LNCaP clone FGC (cell line): ENCODE results near the gene SASH1.

Experiments
- DNase-seq: peaks from one replicate; pipeline ENCODE4 v3.0.0-alpha.2; 2011; ENCODE audit warnings: low read depth
- H3K4me3 ChIP-seq: 2 replicates; pipeline ENCODE4 v1.5.1; 2011; ENCODE audit warnings: mild to moderate bottlenecking, low read depth, low read length, control low read depth
- CTCF ChIP-seq: IDR thresholded peaks from 2 replicates; pipeline ENCODE4 v1.5.1; 2012; ENCODE audit warnings: mild to moderate bottlenecking; ENCODE audit not compliant: control insufficient read depth, insufficient read depth; ENCODE audit errors: extremely low read depth

The SASH1 gene

DNA sequence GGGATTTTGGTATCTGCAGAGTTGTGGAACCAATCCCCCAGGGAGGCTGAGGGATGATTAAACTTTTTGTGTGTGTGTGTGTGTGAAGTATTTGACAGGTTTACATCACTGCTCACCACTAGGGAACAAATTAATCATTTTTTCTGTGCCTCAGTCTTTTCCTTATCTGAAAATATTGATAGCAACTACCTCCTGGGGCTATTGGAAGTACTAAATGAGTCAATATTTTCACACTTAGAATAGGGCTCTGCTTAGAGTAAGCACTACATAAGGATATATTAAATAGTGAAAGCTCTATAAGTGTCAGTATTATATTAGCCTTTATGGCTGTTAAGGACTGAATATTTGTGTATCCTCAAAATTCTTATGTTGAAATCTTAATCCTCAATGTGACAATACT, 249.0 kb downstream of the SASH1 start:
- TF ChIP-seq CTCF, result no peak
- H3K4me3 ChIP-seq, result no peak overlapping the region
- DNase-seq, result no peak

GRCh38 chr6:148593130-148593812, 250.6 kb downstream of the SASH1 start:
- no peak for DNase-seq
- no peak overlapping the region for H3K4me3 ChIP-seq
- no peak for TF ChIP-seq CTCF

DNA sequence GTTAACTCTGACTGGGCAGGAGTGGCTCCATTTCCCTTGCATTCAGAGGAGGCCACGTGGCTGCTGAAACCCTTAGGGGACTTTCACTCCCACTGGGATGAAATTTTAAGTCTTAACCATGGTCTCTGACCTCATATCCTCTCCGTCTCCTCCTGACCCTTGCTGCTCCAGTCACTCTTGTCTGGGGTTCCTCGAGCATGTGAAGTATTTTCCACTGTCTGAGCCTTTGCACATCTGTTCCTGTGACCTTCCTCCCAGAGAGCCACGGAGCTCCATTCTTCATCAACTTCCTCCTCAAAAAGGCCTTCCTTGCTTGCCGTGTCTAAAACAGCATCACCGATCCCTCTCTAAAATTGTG, 251.2 kb downstream of the SASH1 start:
- H3K4me3 ChIP-seq, result no peak overlapping the region
- no peak for DNase-seq
- no peak for TF ChIP-seq CTCF

- H3K4me3 ChIP-seq, result no peak overlapping the region
- TF ChIP-seq CTCF, result no peak
Measured at GRCh38 chr6:148595550-148595949, 252.9 kb downstream of the SASH1 start.

DNA sequence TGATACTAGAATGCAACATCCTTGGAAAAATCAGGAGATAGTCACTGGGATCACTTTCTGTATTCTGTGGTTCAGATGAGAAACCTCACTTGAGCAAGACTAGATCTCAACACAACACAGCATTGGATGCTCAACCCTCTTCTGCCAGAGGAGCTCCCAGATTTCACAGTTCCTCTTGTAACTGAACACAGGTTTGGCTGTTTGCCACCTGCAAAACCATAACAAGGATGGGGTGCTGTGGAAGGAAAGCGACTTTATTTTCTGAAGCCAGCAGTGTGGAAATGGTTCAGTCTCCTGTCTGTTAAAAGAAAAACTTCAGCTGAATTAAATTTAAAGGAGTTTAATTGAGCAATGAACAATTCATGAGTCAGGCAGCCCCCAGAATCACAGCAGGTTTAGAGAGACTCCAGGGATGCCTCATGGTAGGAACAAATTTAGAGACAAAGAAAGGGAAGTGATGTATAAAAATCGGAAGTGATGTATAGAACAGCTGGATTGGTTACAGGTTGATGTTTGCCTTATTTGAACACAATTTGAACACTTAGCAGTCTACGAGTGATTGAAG, 254.3 kb downstream of the SASH1 start:
- no peak for TF ChIP-seq CTCF
- no peak for DNase-seq
- H3K4me3 ChIP-seq, result no peak overlapping the region

More at GRCh38 chr6:148595550-148595949, 252.9 kb downstream of the SASH1 start:
- no peak for DNase-seq

DNA sequence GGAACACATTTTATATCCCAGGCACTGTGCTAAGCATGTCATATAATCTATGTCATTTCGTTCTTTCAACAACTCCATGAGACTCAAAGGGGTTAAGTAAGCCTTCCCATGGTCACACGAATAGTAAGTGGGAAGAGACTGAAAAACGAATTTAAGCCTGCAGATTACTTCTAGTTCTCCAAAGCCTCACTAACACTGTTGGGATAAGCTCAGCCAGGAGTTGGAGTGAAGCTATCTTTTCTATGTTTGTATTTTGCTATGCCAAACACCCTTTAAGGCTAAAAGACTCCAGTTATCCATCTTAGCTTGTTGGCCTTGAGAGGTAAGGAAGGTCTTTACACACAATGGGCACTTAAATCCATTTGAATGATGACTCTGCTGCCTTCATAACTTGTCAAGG, 256.1 kb downstream of the SASH1 start:
- TF ChIP-seq CTCF, result no peak
- no peak for DNase-seq
- no peak overlapping the region for H3K4me3 ChIP-seq

GRCh38 chr6:148599967-148600426, 257.4 kb downstream of the SASH1 start:
- DNase-seq, result no peak
- no peak for TF ChIP-seq CTCF
- no peak overlapping the region for H3K4me3 ChIP-seq
